Psoas muscle (tissue), 8 donors: ENCODE measurements around the gene MAG. TPM values are rescaled to one million over a fixed set of nuclear protein-coding genes. Genes with fewer than 3 reads are reported as not detected.

Experiments
- ATAC-seq, 4 donors: fragments of 200-7000 bp; cut with Tn5 transposase; one replicate each; pipeline ENCODE4 v1.9.1; 2020; ENCODE audit warnings: moderate library complexity in 3 of 4, mild to moderate bottlenecking in 2 of 4
- DNase-seq, 2 donors: peaks; one replicate each; pipeline ENCODE4 v3.0.0-alpha.2; 2020
- H3K27ac ChIP-seq: fragments of 200-600 bp; one replicate; pipeline ENCODE4 v1.8.0; 2022
- H3K27me3 ChIP-seq, 3 donors: fragments of 200-600 bp in 1 of 3; one replicate each; pipeline versions ENCODE4 v1.6.1 to v1.8.0; 2013 to 2022; ENCODE audit warnings: low read length in 2 of 3, mild to moderate bottlenecking in 2 of 3, moderate library complexity in 1 of 3; ENCODE audit not compliant: insufficient read depth in 3 of 3
- H3K36me3 ChIP-seq, 2 donors: fragments of 200-600 bp in 1 of 2; one replicate each; pipeline versions ENCODE4 v1.6.1 to v1.8.0; 2013 to 2022; ENCODE audit warnings: low read depth in 1 of 2, mild to moderate bottlenecking in 1 of 2, moderate library complexity in 1 of 2; ENCODE audit not compliant: insufficient read depth in 1 of 2
- H3K4me1 ChIP-seq: fragments of 200-600 bp; one replicate; pipeline ENCODE4 v1.8.0; 2022
- H3K4me3 ChIP-seq: fragments of 200-600 bp; one replicate; pipeline ENCODE4 v1.8.0; 2022; ENCODE audit warnings: mild to moderate bottlenecking
- H3K9me3 ChIP-seq: fragments of 200-600 bp; one replicate; pipeline ENCODE4 v1.8.0; 2022
- CTCF ChIP-seq: fragments of 200-600 bp; IDR thresholded peaks from one replicate; pipeline ENCODE4 v1.8.0; 2022; ENCODE audit warnings: antibody characterized with exemption
- WGBS, 3 donors: extraction: QIAGEN DNeasy Blood & Tissue Kit; methylation state at CpG; one replicate each; pipeline versions ENCODE4 v1.1.6 to v1.1.7; 2013; 5-methylcytosine and 5-hydroxymethylcytosine counted together
- intact Hi-C, 2 donors: fragments of 100-400 bp; cut with DNase I; formaldehyde crosslinking; loops; one replicate each; pipeline versions ENCODE4 v1.11.0 to v1.14.2; 2022
- polyA plus RNA-seq, 3 donors: library from polyadenylated mRNA; stranded (reverse); fragments of 200-250 nt; gene quantifications; one replicate each; pipeline ENCODE4 v1.2.3, GENCODE V29; 2013
- total RNA-seq, 4 donors: library from RNA; stranded (reverse); fragmentation: NEBNext Ultra II Directional in 2 of 4; extraction: Animal tissue kit (Norgen Biotek cat#: 25700) in 2 of 4; gene quantifications; one replicate each; pipeline versions ENCODE4 v1.2.1 to v1.2.4, GENCODE V29; 2021 to 2023
- donor health status: healthy with polysubstance abuse.
- donor health status: DM: no; HTN: no; CAD: no; lungs with moderate emphysema.
- donor health status: Bipolar disorder and iron deficiency.
- donor health status: healthy.
- donor health status: DM: yes; HTN: yes; CAD: no.
- donor health status: DM: no; HTN: no; CAD: no.
- donor health status: DM: no; HTN: no; CAD: no.
- donor health status: DM: yes; HTN: yes; CAD: no.

The MAG gene
- total and polyA plus RNA-seq, 7 donors, result 0.05 to 0.30 (median 0.11) TPM; not detected in 4

GRCh38 chr19:35362261-35363000, 70.5 kb downstream of the MAG start:
- no peaks in the 10 kb centered on the region for H3K9me3 ChIP-seq
- ATAC-seq (no peak), DNase-seq (no peak)
- H3K4me3 ChIP-seq, result no peak overlapping the region
- 63 to 69% methylated on average over 12 to 14 of the region's 14 CpGs; no CpG with 5 or more reads in 1 of the 3 donors for WGBS, 3 donors
- H3K4me1 ChIP-seq, result no peaks in the 10 kb centered on the region
- intact Hi-C loops, result no loop called here
- H3K27ac ChIP-seq, result no peak overlapping the region
- peaks cover 0 to 9% (median 1%) of the 10 kb centered on the region in 3 donors for H3K27me3 ChIP-seq
- TF ChIP-seq CTCF, result no peak
- no peaks in the 10 kb centered on the region for H3K36me3 ChIP-seq

GRCh38 chr19:35363001-35363590, 71.1 kb downstream of the MAG start:
- Histone ChIP-seq H3K27me3 (peaks cover 0 to 2% (median 1%) of the 10 kb centered on the region in 3 donors), H3K36me3 (no peaks in the 10 kb centered on the region), H3K4me3 (no peak overlapping the region), H3K9me3 (no peaks in the 10 kb centered on the region), H3K4me1 (no peaks in the 10 kb centered on the region), H3K27ac (no peak overlapping the region)
- ATAC-seq (no peak), DNase-seq (no peak)
- intact Hi-C loops, result no loop called here
- WGBS, 3 donors, result 70 to 72% methylated on average over 8 to 11 of the region's 11 CpGs; no CpG with 5 or more reads in 1 of the 3 donors
- no peak for TF ChIP-seq CTCF

Other genes with a start within 250 kb of the MAG start
- not detected for gene FXYD3, start 176.3 kb upstream of the MAG start, total RNA-seq
- gene FXYD3, start 176.3 kb upstream of the MAG start, polyA plus RNA-seq, result under 1 TPM; 0.10 to 0.38 (median 0.13) TPM
- 10 to 100 TPM in 3 of 4 donors, 1 to 10 TPM in 1; 3.3 to 22.1 (median 17.3) TPM for gene LGI4, start 157.1 kb upstream of the MAG start, total RNA-seq
- 10 to 100 TPM in 1 of 3 donors, 1 to 10 TPM in 2; 3.2 to 17.1 (median 9.5) TPM for gene LGI4, start 157.1 kb upstream of the MAG start, polyA plus RNA-seq
- 100 to 1,000 TPM; 409 to 860 (median 548) TPM for gene FXYD1, start 153.3 kb upstream of the MAG start, total RNA-seq
- 100 to 1,000 TPM; 210 to 581 (median 299) TPM for gene FXYD1, start 153.3 kb upstream of the MAG start, polyA plus RNA-seq
- gene FXYD7, start 148.9 kb upstream of the MAG start, total RNA-seq, result under 1 TPM in 3 of 4 donors, not detected in 1; 0.56 to 0.65 (median 0.58) TPM
- under 1 TPM in 1 of 3 donors, not detected in 2; 0.13 TPM for gene FXYD7, start 148.9 kb upstream of the MAG start, polyA plus RNA-seq
- 10 to 100 TPM in 3 of 4 donors, 1 to 10 TPM in 1; 9.5 to 14.8 (median 11.7) TPM for gene FXYD5, start 137.4 kb upstream of the MAG start, total RNA-seq
- gene FXYD5, start 137.4 kb upstream of the MAG start, polyA plus RNA-seq, result 10 to 100 TPM in 2 of 3 donors, 1 to 10 TPM in 1; 6.4 to 19.1 (median 11.5) TPM
- gene FAM187B, start 63.4 kb upstream of the MAG start, total RNA-seq, result not detected
- under 1 TPM in 1 of 3 donors, not detected in 2; 0.03 TPM for gene FAM187B, start 63.4 kb upstream of the MAG start, polyA plus RNA-seq
- gene LSR, start 43.2 kb upstream of the MAG start, total RNA-seq, result 1 to 10 TPM; 1.8 to 5.2 (median 2.7) TPM
- 1 to 10 TPM; 1.7 to 4.4 (median 2.4) TPM for gene LSR, start 43.2 kb upstream of the MAG start, polyA plus RNA-seq
- gene USF2, start 23.2 kb upstream of the MAG start, total RNA-seq, result 100 to 1,000 TPM; 141 to 196 (median 188) TPM
- gene USF2, start 23.2 kb upstream of the MAG start, polyA plus RNA-seq, result 100 to 1,000 TPM in 2 of 3 donors, 10 to 100 TPM in 1; 94.4 to 179 (median 142) TPM
- gene HAMP, start 9.6 kb upstream of the MAG start, total RNA-seq, result under 1 TPM in 2 of 4 donors, not detected in 2; 0.22 to 0.42 TPM
- gene HAMP, start 9.6 kb upstream of the MAG start, polyA plus RNA-seq, result not detected
- 1 to 10 TPM in 2 of 4 donors, under 1 TPM in 2; 0.15 to 3.2 (median 1.2) TPM for gene CD22, start 37.0 kb downstream of the MAG start, total RNA-seq
- gene CD22, start 37.0 kb downstream of the MAG start, polyA plus RNA-seq, result under 1 TPM; 0.11 to 0.32 (median 0.14) TPM
- gene FFAR1, start 55.7 kb downstream of the MAG start, total RNA-seq, result not detected
- gene FFAR1, start 55.7 kb downstream of the MAG start, polyA plus RNA-seq, result not detected
- under 1 TPM in 2 of 4 donors, not detected in 2; 0.17 to 0.22 TPM for gene FFAR3, start 66.3 kb downstream of the MAG start, total RNA-seq
- under 1 TPM in 1 of 3 donors, not detected in 2; 0.04 TPM for gene FFAR3, start 66.3 kb downstream of the MAG start, polyA plus RNA-seq
- not detected for gene GPR42, start 78.9 kb downstream of the MAG start, total RNA-seq
- gene GPR42, start 78.9 kb downstream of the MAG start, polyA plus RNA-seq, result not detected
- gene FFAR2, start 156.1 kb downstream of the MAG start, total RNA-seq, result under 1 TPM in 3 of 4 donors, not detected in 1; 0.13 to 0.47 (median 0.41) TPM
- gene FFAR2, start 156.1 kb downstream of the MAG start, polyA plus RNA-seq, result under 1 TPM; 0.07 to 0.16 (median 0.08) TPM
- not detected for gene KRTDAP, start 198.3 kb downstream of the MAG start, total RNA-seq
- gene KRTDAP, start 198.3 kb downstream of the MAG start, polyA plus RNA-seq, result not detected
- gene DMKN, start 221.5 kb downstream of the MAG start, total RNA-seq, result under 1 TPM in 3 of 4 donors, not detected in 1; 0.44 to 0.63 (median 0.45) TPM
- under 1 TPM; 0.21 to 0.77 (median 0.73) TPM for gene DMKN, start 221.5 kb downstream of the MAG start, polyA plus RNA-seq
- not detected for gene SBSN, start 236.2 kb downstream of the MAG start, total RNA-seq
- under 1 TPM in 1 of 3 donors, not detected in 2; 0.09 TPM for gene SBSN, start 236.2 kb downstream of the MAG start, polyA plus RNA-seq
- gene GAPDHS, start 241.3 kb downstream of the MAG start, total RNA-seq, result not detected
- gene GAPDHS, start 241.3 kb downstream of the MAG start, polyA plus RNA-seq, result not detected